SH-SY5Y (cell line): ENCODE results near the gene CHRNA3.

ENCODE experiments used
- GATA2 ChIP-seq: IDR thresholded peaks from 2 replicates; pipeline ENCODE4 v1.6.1; 2011; ENCODE audit warnings: mild to moderate bottlenecking, low read depth, low read length
- GATA3 ChIP-seq: IDR thresholded peaks from 2 replicates; pipeline ENCODE4 v1.6.1; 2011; ENCODE audit warnings: low read depth, mild to moderate bottlenecking, low read length, moderate library complexity

GRCh38 chr15:78616506-78616905 lies 4.3 kb downstream of the CHRNA3 start:
- TF ChIP-seq GATA3 (no peak), GATA2 (no peak)
